OCI-LY3 (cell line): ENCODE measurements around the gene CDC42BPA.

Experiments used
- EZH2phosphoT487 ChIP-seq: fragments of 200-600 bp; shearing (Covaris generic); IDR thresholded peaks from 2 replicates; pipeline ENCODE4 v1.6.1; 2018; ENCODE audit warnings: antibody characterized with exemption, mixed run types, low read depth
- TF ChIP-seq, protein P1 (sequence below): fragments of 200-600, 300-600 bp; sonication (generic); IDR thresholded peaks from 2 replicates; pipeline ENCODE4 v1.5.1; 2014; ENCODE audit warnings: antibody characterized with exemption, low read length, low read depth

GRCh38 chr1:227035316-227035715 lies 283.0 kb downstream of the CDC42BPA start:
- TF ChIP-seq, protein P1, sequence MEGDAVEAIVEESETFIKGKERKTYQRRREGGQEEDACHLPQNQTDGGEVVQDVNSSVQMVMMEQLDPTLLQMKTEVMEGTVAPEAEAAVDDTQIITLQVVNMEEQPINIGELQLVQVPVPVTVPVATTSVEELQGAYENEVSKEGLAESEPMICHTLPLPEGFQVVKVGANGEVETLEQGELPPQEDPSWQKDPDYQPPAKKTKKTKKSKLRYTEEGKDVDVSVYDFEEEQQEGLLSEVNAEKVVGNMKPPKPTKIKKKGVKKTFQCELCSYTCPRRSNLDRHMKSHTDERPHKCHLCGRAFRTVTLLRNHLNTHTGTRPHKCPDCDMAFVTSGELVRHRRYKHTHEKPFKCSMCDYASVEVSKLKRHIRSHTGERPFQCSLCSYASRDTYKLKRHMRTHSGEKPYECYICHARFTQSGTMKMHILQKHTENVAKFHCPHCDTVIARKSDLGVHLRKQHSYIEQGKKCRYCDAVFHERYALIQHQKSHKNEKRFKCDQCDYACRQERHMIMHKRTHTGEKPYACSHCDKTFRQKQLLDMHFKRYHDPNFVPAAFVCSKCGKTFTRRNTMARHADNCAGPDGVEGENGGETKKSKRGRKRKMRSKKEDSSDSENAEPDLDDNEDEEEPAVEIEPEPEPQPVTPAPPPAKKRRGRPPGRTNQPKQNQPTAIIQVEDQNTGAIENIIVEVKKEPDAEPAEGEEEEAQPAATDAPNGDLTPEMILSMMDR = no peak
- no peak for TF ChIP-seq EZH2phosphoT487
